ENCODE data around the gene ACSL4. TPM values are rescaled to one million over a fixed set of nuclear protein-coding genes. Genes with fewer than 3 reads are reported as not detected.

ACSL4 gene
- total and polyA plus RNA-seq, 9 of the 15 experiments (the other 6 are each of a cell fraction or from before 2014, with no cell fraction given), result 9.8 to 35.1 (median 25.5) TPM

GRCh38 chrX:109775386-109775785 lies 42.3 kb upstream of the ACSL4 start:
- DNase-seq (ENCODE audit: extremely low read depth in 1 of 4, low spot score in 3 of 4) (peak in 3 of 4 experiments; percentile 6 to 14 (median 9)), FAIRE-seq (no peak), ATAC-seq (no peak; the same call in none of the 3 replicates)
- Histone ChIP-seq H3K9ac (ENCODE audit: insufficient read depth in 1 of 2, low read depth in 2 of 2, low read length in 2 of 2) (no peak overlapping the region), H3K27ac (ENCODE audit: extremely low read depth, low read depth, low read length) (peak overlapping the region; percentile 34; the same call in 2 of the 3 replicates), H3K4me3 (no peak overlapping the region), H3K9me1 (ENCODE audit: control insufficient read depth, insufficient read depth, low read length) (peaks cover 2% of the 10 kb centered on the region), H3K36me3 (ENCODE audit: control insufficient read depth, insufficient read depth, low read length) (no peaks in the 10 kb centered on the region), H4K20me1 (replicated peaks; ENCODE audit: control insufficient read depth, insufficient read depth, low read length) (no peaks in the 10 kb centered on the region), H2AFZ (ENCODE audit: low read depth, low read length) (peak overlapping the region; percentile 81; the same call in 1 of the 2 replicates), H3K4me2 (ENCODE audit: insufficient read depth, low read length) (0 out of 2 replicates have a peak overlapping the region, but pooled peaks have one; percentile 23), H3K4me1 (replicated peaks in 1 of 2; ENCODE audit: control insufficient read depth in 2 of 2, insufficient read depth in 2 of 2, low read length in 2 of 2) (peaks cover 0 to 25% of the 10 kb centered on the region in 2 experiments; a peak in 4 of 5 replicates), H3K79me2 (ENCODE audit: control insufficient read depth, insufficient read depth, low read length) (no peaks in the 10 kb centered on the region), H3K27me3 (ENCODE audit: control insufficient read depth in 2 of 2, insufficient read depth in 2 of 2, low read length in 2 of 2) (no peaks in the 10 kb centered on the region), H3K9me3 (replicated peaks; ENCODE audit: control insufficient read depth, insufficient read depth, low read depth, low read length) (no peaks in the 10 kb centered on the region)
- intact Hi-C loops (cut with micrococcal nuclease) (no loop called here), in situ Hi-C loops (cut with MboI) (no loop called here)
- TF ChIP-seq ARID3A (IDR thresholded peaks at IDR 0.05; ENCODE audit: borderline replicate concordance, low read depth, low read length) (no peak), TCF3 (CRISPR knock-in tag; IDR thresholded peaks at IDR 0.05) (peak; percentile 23; the same call in 1 of the 2 replicates), CBFA2T3 (IDR thresholded peaks at IDR 0.05) (peak; percentile 49)
- BruUV-seq (replicated peaks), result no TSS peak
- WGBS (ENCODE audit: insufficient coverage, low coverage, missing lambda C conversion rate), result 10% methylated on average over 3 of the region's 3 CpGs
- CTCF ChIA-PET (ENCODE audit: low intra/inter-chr PET ratio), result no interaction called here
- POLR2A ChIA-PET, result interaction anchor here (1.1 to 1.3 kb wide), 2 partner anchors 8 to 10 kb away, joined by 3 to 6 read pairs; no protein-coding TSS in a partner anchor
